ENCODE data around the gene STAT3. TPM values are rescaled to one million over a fixed set of nuclear protein-coding genes. Genes with fewer than 3 reads are reported as not detected.
"Not testable (repeated sequence)": the region's sequence is repeated elsewhere in the genome, so short reads cannot be mapped to it uniquely, and the experiment has no call there.

STAT3 gene
- total RNA-seq, 2 experiments from 2014 or later, result 128 to 131 TPM

- Mint-ChIP-seq H3K4me3 (peak overlapping the region; percentile 1), H3K27ac (peak overlapping the region; percentile 26), H3K27me3 (no peaks in the 10 kb centered on the region), H3K9me3 (no peaks in the 10 kb centered on the region), H3K4me1 (peaks cover 56% of the 10 kb centered on the region), H3K36me3 (peaks cover 33% of the 10 kb centered on the region)
- ATAC-seq (ENCODE audit: low read depth), result no peak
- no peak for DNase-seq
- POLR2A ChIA-PET, result interaction anchor here (0.6 kb wide), 1 partner anchor 253 kb away, joined by 3 read pairs; no protein-coding TSS in a partner anchor
Observed at GRCh38 chr17:42365136-42365535, 23.1 kb downstream of the STAT3 start.

- DNase-seq, result no peak
- peak overlapping the region; percentile 24 for H3K27ac Mint-ChIP-seq
- peaks cover 34% of the 10 kb centered on the region for H3K36me3 Mint-ChIP-seq
- POLR2A ChIA-PET, result interaction anchor here (0.5 to 0.6 kb wide), 2 partner anchors 29 to 51 kb away, joined by 3 read pairs; no protein-coding TSS in a partner anchor
- H3K27me3 Mint-ChIP-seq, result no peaks in the 10 kb centered on the region
- no peak for ATAC-seq (ENCODE audit: low read depth)
- H3K9me3 Mint-ChIP-seq, result no peaks in the 10 kb centered on the region
- H3K4me1 Mint-ChIP-seq, result peaks cover 57% of the 10 kb centered on the region
- no peak overlapping the region for H3K4me3 Mint-ChIP-seq
Observed at GRCh38 chr17:42363767-42364585, 24.3 kb downstream of the STAT3 start.

GRCh38 chr17:42363231-42363630 lies 25.0 kb downstream of the STAT3 start:
- DNase-seq (no peak), ATAC-seq (ENCODE audit: low read depth) (no peak)
- H3K9me3 Mint-ChIP-seq, result no peaks in the 10 kb centered on the region
- no peak overlapping the region for H3K4me3 Mint-ChIP-seq
- peak overlapping the region; percentile 27 for H3K27ac Mint-ChIP-seq
- peaks cover 34% of the 10 kb centered on the region for H3K36me3 Mint-ChIP-seq
- POLR2A ChIA-PET, result interaction anchor here (0.6 kb wide), 1 partner anchor 29 kb away, joined by 3 read pairs; no protein-coding TSS in a partner anchor
- peaks cover 59% of the 10 kb centered on the region for H3K4me1 Mint-ChIP-seq
- no peaks in the 10 kb centered on the region for H3K27me3 Mint-ChIP-seq

- peaks cover 34% of the 10 kb centered on the region for H3K36me3 Mint-ChIP-seq
- POLR2A ChIA-PET, result interaction anchor here (0.9 to 1.6 kb wide), 2 partner anchors 9 to 30 kb away, joined by 3 to 6 read pairs; no protein-coding TSS in a partner anchor
- no peaks in the 10 kb centered on the region for H3K27me3 Mint-ChIP-seq
- ATAC-seq (ENCODE audit: low read depth), result no peak
- H3K27ac Mint-ChIP-seq, result peak overlapping the region; percentile 51
- DNase-seq, result no peak
- peaks cover 58% of the 10 kb centered on the region for H3K4me1 Mint-ChIP-seq
- H3K9me3 Mint-ChIP-seq, result no peaks in the 10 kb centered on the region
- H3K4me3 Mint-ChIP-seq, result no peak overlapping the region
Observed at GRCh38 chr17:42362245-42362961, 25.8 kb downstream of the STAT3 start.

GRCh38 chr17:42361781-42362186 lies 26.5 kb downstream of the STAT3 start:
- H3K36me3 Mint-ChIP-seq, result peaks cover 31% of the 10 kb centered on the region
- H3K4me3 Mint-ChIP-seq, result no peak overlapping the region
- no peaks in the 10 kb centered on the region for H3K9me3 Mint-ChIP-seq
- H3K27ac Mint-ChIP-seq, result peak overlapping the region; percentile 51
- peak; percentile 66 for ATAC-seq (ENCODE audit: low read depth)
- POLR2A ChIA-PET, result interaction anchor here (0.9 to 1.6 kb wide), 2 partner anchors 10 to 31 kb away, joined by 3 to 6 read pairs; no protein-coding TSS in a partner anchor
- DNase-seq, result no peak
- peaks cover 57% of the 10 kb centered on the region for H3K4me1 Mint-ChIP-seq
- no peaks in the 10 kb centered on the region for H3K27me3 Mint-ChIP-seq

GRCh38 chr17:42360388-42360787 lies 27.9 kb downstream of the STAT3 start:
- not testable (repeated sequence) for H3K9me3 Mint-ChIP-seq

GRCh38 chr17:42359133-42359532 lies 29.1 kb downstream of the STAT3 start:
- no peak overlapping the region for H3K27ac Mint-ChIP-seq
- H3K9me3 Mint-ChIP-seq, result no peaks in the 10 kb centered on the region
- ATAC-seq (ENCODE audit: low read depth) (no peak), DNase-seq (no peak)
- H3K36me3 Mint-ChIP-seq, result peaks cover 18% of the 10 kb centered on the region
- H3K4me1 Mint-ChIP-seq, result peaks cover 46% of the 10 kb centered on the region
- POLR2A ChIA-PET, result interaction anchor here (0.6 to 0.8 kb wide), 2 partner anchors 31 to 439 kb away, joined by 3 to 4 read pairs; partner anchors contain the start of gene COA3
- H3K27me3 Mint-ChIP-seq, result no peaks in the 10 kb centered on the region
- no peak overlapping the region for H3K4me3 Mint-ChIP-seq

More at GRCh38 chr17:42360388-42360787, 27.9 kb downstream of the STAT3 start:
- peaks cover 28% of the 10 kb centered on the region for H3K36me3 Mint-ChIP-seq
- peaks cover 52% of the 10 kb centered on the region for H3K4me1 Mint-ChIP-seq
- POLR2A ChIA-PET, result interaction anchor here (1.1 kb wide), 1 partner anchor 28 kb away, joined by 5 read pairs; the partner anchor contains the start of gene STAT3
- H3K27ac Mint-ChIP-seq; H3K4me3 Mint-ChIP-seq; DNase-seq; H3K27me3 Mint-ChIP-seq; ATAC-seq (ENCODE audit: low read depth): not testable (repeated sequence)

- H3K4me3 Mint-ChIP-seq, result no peak overlapping the region
- H3K27ac Mint-ChIP-seq, result peak overlapping the region; percentile 11
- no peaks in the 10 kb centered on the region for H3K9me3 Mint-ChIP-seq
- DNase-seq (no peak), ATAC-seq (ENCODE audit: low read depth) (no peak)
- peaks cover 15% of the 10 kb centered on the region for H3K36me3 Mint-ChIP-seq
- POLR2A ChIA-PET, result interaction anchor here (0.8 kb wide), 1 partner anchor 440 kb away, joined by 4 read pairs; the partner anchor contains the start of gene COA3
- H3K4me1 Mint-ChIP-seq, result peaks cover 39% of the 10 kb centered on the region
- no peaks in the 10 kb centered on the region for H3K27me3 Mint-ChIP-seq
Observed at GRCh38 chr17:42358434-42358833, 29.8 kb downstream of the STAT3 start.

GRCh38 chr17:42354956-42355843 lies 33.0 kb downstream of the STAT3 start:
- peaks cover 6% of the 10 kb centered on the region for H3K36me3 Mint-ChIP-seq
- no peak overlapping the region for H3K4me3 Mint-ChIP-seq
- POLR2A ChIA-PET, result no interaction called here
- H3K27ac Mint-ChIP-seq, result no peak overlapping the region
- DNase-seq (no peak), ATAC-seq (ENCODE audit: low read depth) (no peak)
- H3K27me3 Mint-ChIP-seq, result no peaks in the 10 kb centered on the region
- peaks cover 21% of the 10 kb centered on the region for H3K4me1 Mint-ChIP-seq
- no peaks in the 10 kb centered on the region for H3K9me3 Mint-ChIP-seq

GRCh38 chr17:42348104-42348503 lies 40.1 kb downstream of the STAT3 start:
- peaks cover 26% of the 10 kb centered on the region for H3K4me1 Mint-ChIP-seq
- H3K36me3 Mint-ChIP-seq, result peaks cover 34% of the 10 kb centered on the region
- ATAC-seq (ENCODE audit: low read depth) (no peak), DNase-seq (no peak)
- no peaks in the 10 kb centered on the region for H3K27me3 Mint-ChIP-seq
- no peaks in the 10 kb centered on the region for H3K9me3 Mint-ChIP-seq
- no peak overlapping the region for H3K4me3 Mint-ChIP-seq
- no peak overlapping the region for H3K27ac Mint-ChIP-seq
- POLR2A ChIA-PET, result no interaction called here

GRCh38 chr17:42347606-42348005 lies 40.6 kb downstream of the STAT3 start:
- H3K36me3 Mint-ChIP-seq, result peaks cover 37% of the 10 kb centered on the region
- ATAC-seq (ENCODE audit: low read depth) (no peak), DNase-seq (no peak)
- peaks cover 30% of the 10 kb centered on the region for H3K4me1 Mint-ChIP-seq
- no peaks in the 10 kb centered on the region for H3K27me3 Mint-ChIP-seq
- POLR2A ChIA-PET, result no interaction called here
- H3K27ac Mint-ChIP-seq, result no peak overlapping the region
- H3K4me3 Mint-ChIP-seq, result no peak overlapping the region
- no peaks in the 10 kb centered on the region for H3K9me3 Mint-ChIP-seq

- no peaks in the 10 kb centered on the region for H3K27me3 Mint-ChIP-seq
- POLR2A ChIA-PET, result no interaction called here
- no peaks in the 10 kb centered on the region for H3K9me3 Mint-ChIP-seq
- ATAC-seq (ENCODE audit: low read depth), result no peak
- H3K4me1 Mint-ChIP-seq, result peaks cover 32% of the 10 kb centered on the region
- no peak for DNase-seq
- H3K36me3 Mint-ChIP-seq, result peaks cover 40% of the 10 kb centered on the region
- no peak overlapping the region for H3K27ac Mint-ChIP-seq
- no peak overlapping the region for H3K4me3 Mint-ChIP-seq
Observed at GRCh38 chr17:42347198-42347597, 41.0 kb downstream of the STAT3 start.
